Esophagus squamous epithelium (tissue), 5 donors: ENCODE data around the gene CHST1. TPM values are rescaled to one million over a fixed set of nuclear protein-coding genes. Genes with fewer than 3 reads are reported as not detected.

Experiments
- DNase-seq: peaks from one replicate; lab custom pipeline; 2025; lab: John Stamatoyannopoulos, UW
- H3K27ac ChIP-seq, 4 donors: fragments of 200-600 bp; sonication (generic); one replicate each; pipeline ENCODE4 v1.5.1; 2016 to 2019; ENCODE audit warnings: mild to moderate bottlenecking in 1 of 4
- H3K27me3 ChIP-seq, 4 donors: fragments of 200-600 bp; sonication (generic); 1 replicate in 3 of 4; 2 replicates in 1 of 4; pipeline versions ENCODE4 v1.5.1 to v1.6.0; 2017 to 2021; ENCODE audit warnings: antibody characterized with exemption in 1 of 4
- H3K36me3 ChIP-seq, 3 donors: fragments of 200-600 bp; sonication (generic); one replicate each; pipeline ENCODE4 v1.5.1; 2016 to 2019
- H3K4me1 ChIP-seq, 3 donors: fragments of 200-600 bp; sonication (generic); one replicate each; pipeline ENCODE4 v1.5.1; 2017 to 2019
- H3K4me3 ChIP-seq, 4 donors: fragments of 200-600 bp; sonication (generic); 1 replicate in 3 of 4; 2 replicates in 1 of 4; pipeline ENCODE4 v1.5.1; 2016 to 2019; ENCODE audit warnings: mild to moderate bottlenecking in 2 of 4, moderate library complexity in 1 of 4
- H3K9me3 ChIP-seq, 3 donors: fragments of 200-600 bp; sonication (generic); one replicate each; pipeline ENCODE4 v1.5.1; 2016 to 2019
- POLR2A ChIP-seq, 4 donors: fragments of 450-650 bp; IDR thresholded peaks; one replicate each; pipeline ENCODE4 v1.6.1; 2017; ENCODE audit warnings: antibody characterized with exemption in 4 of 4, mild to moderate bottlenecking in 4 of 4, moderate library complexity in 3 of 4
- WGBS, 2 donors: methylation state at CpG; one replicate each; pipeline ENCODE4 v1.1.5; 2018; 5-methylcytosine and 5-hydroxymethylcytosine counted together
- intact Hi-C: fragments of 100-400 bp; cut with DNase I; formaldehyde crosslinking; loops from one replicate; pipeline ENCODE4 v1.15.0; 2022
- total RNA-seq, 4 donors: library from RNA; depleted of rRNA; stranded (reverse); fragments of >200 nt; gene quantifications; one replicate each; pipeline ENCODE4 v1.1.0, GENCODE V29; 2016
- TF ChIP-seq, protein P1 (sequence below), 6 experiments: fragments of 450-650 bp in 4 of 6; fragments of 200-600 bp in 2 of 6; sonication (generic) in 2 of 6; IDR thresholded peaks; one replicate each; pipeline ENCODE4 v1.5.1; 2016 to 2019; ENCODE audit warnings: antibody characterized with exemption in 6 of 6, mild to moderate bottlenecking in 4 of 6, moderate library complexity in 4 of 6
- donor health status: DM: yes; HTN: yes; CAD: no.

Gene CHST1
- total RNA-seq, 4 donors from 2014 or later = 0.27 to 2.7 (median 0.70) TPM

GRCh38 chr11:45620243-45620642 is 45.2 kb downstream of the CHST1 start:
- DNase-seq = no peak
- H3K27ac ChIP-seq = no peak overlapping the region
- WGBS, 2 donors = 67 to 100% methylated on average over 1 to 2 of the region's 3 CpGs
- intact Hi-C loops = no loop called here
- peaks cover 0 to 16% (median 8%) of the 10 kb centered on the region in 3 donors for H3K9me3 ChIP-seq
- no peak for TF ChIP-seq POLR2A (IDR thresholded peaks at IDR 0.05)
- TF ChIP-seq, protein P1, sequence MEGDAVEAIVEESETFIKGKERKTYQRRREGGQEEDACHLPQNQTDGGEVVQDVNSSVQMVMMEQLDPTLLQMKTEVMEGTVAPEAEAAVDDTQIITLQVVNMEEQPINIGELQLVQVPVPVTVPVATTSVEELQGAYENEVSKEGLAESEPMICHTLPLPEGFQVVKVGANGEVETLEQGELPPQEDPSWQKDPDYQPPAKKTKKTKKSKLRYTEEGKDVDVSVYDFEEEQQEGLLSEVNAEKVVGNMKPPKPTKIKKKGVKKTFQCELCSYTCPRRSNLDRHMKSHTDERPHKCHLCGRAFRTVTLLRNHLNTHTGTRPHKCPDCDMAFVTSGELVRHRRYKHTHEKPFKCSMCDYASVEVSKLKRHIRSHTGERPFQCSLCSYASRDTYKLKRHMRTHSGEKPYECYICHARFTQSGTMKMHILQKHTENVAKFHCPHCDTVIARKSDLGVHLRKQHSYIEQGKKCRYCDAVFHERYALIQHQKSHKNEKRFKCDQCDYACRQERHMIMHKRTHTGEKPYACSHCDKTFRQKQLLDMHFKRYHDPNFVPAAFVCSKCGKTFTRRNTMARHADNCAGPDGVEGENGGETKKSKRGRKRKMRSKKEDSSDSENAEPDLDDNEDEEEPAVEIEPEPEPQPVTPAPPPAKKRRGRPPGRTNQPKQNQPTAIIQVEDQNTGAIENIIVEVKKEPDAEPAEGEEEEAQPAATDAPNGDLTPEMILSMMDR (IDR thresholded peaks at IDR 0.05) = no peak
- H3K4me3 ChIP-seq = no peak overlapping the region
- peaks cover 0 to 56% (median 0%) of the 10 kb centered on the region in 4 donors for H3K27me3 ChIP-seq
- no peaks in the 10 kb centered on the region for H3K4me1 ChIP-seq
- H3K36me3 ChIP-seq = no peaks in the 10 kb centered on the region

DNA sequence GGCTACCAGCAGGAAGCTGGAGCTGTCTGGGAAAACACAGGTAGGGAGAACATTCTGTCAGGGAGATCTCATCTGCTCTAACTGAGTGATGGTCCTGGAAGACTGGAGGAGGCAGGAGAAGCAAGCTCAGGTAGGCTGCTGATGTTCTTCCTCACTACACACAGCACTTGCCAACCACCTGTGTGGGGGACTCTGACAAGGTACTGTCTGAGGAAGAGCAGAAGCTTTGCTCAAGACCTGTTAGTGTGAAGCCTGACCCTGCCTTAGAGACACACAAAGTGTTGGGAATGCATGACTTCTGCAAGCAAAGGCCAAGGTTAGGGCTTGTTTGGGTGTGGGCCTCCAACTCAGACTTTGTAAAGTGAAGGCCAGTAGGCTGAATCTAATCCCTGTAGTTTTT is 46.5 kb downstream of the CHST1 start:
- TF ChIP-seq, protein P1 (IDR thresholded peaks at IDR 0.05) = no peak
- TF ChIP-seq POLR2A (IDR thresholded peaks at IDR 0.05) = no peak
- H3K27ac ChIP-seq = no peak overlapping the region
- H3K4me3 ChIP-seq = no peak overlapping the region
- intact Hi-C loops = no loop called here
- H3K36me3 ChIP-seq = no peaks in the 10 kb centered on the region
- DNase-seq = no peak
- no peaks in the 10 kb centered on the region for H3K4me1 ChIP-seq
- peaks cover 0 to 16% (median 8%) of the 10 kb centered on the region in 3 donors for H3K9me3 ChIP-seq
- peaks cover 0 to 47% (median 0%) of the 10 kb centered on the region in 4 donors for H3K27me3 ChIP-seq

GRCh38 chr11:45617871-45618601 is 47.4 kb downstream of the CHST1 start:
- Histone ChIP-seq H3K4me3 (no peak overlapping the region), H3K4me1 (no peaks in the 10 kb centered on the region), H3K27me3 (peaks cover 0 to 44% (median 0%) of the 10 kb centered on the region in 4 donors), H3K27ac (no peak overlapping the region), H3K36me3 (no peaks in the 10 kb centered on the region), H3K9me3 (peaks cover 0 to 16% (median 8%) of the 10 kb centered on the region in 3 donors)
- no peak for DNase-seq
- WGBS, 2 donors = 29 to 43% methylated on average over 8 of the region's 9 CpGs
- TF ChIP-seq POLR2A (IDR thresholded peaks at IDR 0.05) = no peak
- TF ChIP-seq, protein P1 (IDR thresholded peaks at IDR 0.05) = no peak
- intact Hi-C loops = no loop called here

GRCh38 chr11:45616802-45617549 is 48.4 kb downstream of the CHST1 start:
- DNase-seq = no peak
- intact Hi-C loops = no loop called here

More at GRCh38 chr11:45616802-45617549, 48.4 kb downstream of the CHST1 start:
- no peaks in the 10 kb centered on the region for H3K4me1 ChIP-seq
- 74 to 91% methylated on average over 6 to 8 of the region's 8 CpGs for WGBS, 2 donors
- no peak overlapping the region for H3K4me3 ChIP-seq
- no peak for TF ChIP-seq POLR2A (IDR thresholded peaks at IDR 0.05)
- TF ChIP-seq, protein P1 (IDR thresholded peaks at IDR 0.05) = no peak
- H3K27ac ChIP-seq = no peak overlapping the region
- peaks cover 0 to 16% (median 8%) of the 10 kb centered on the region in 3 donors for H3K9me3 ChIP-seq
- H3K27me3 ChIP-seq = peaks cover 0 to 38% (median 0%) of the 10 kb centered on the region in 4 donors
- H3K36me3 ChIP-seq = no peaks in the 10 kb centered on the region
